CD4-positive, alpha-beta T cell treated with Interleukin-4 for 4 hours (primary cell): ENCODE results near the gene ATP13A2.
"Not testable (repeated sequence)": the region's sequence is repeated elsewhere in the genome, so short reads cannot be mapped to it uniquely, and the experiment has no call there.

ENCODE experiments used
- DNase-seq: peaks from one replicate; pipeline ENCODE4 v3.0.0-alpha.2; 2020

Gene ATP13A2

DNA sequence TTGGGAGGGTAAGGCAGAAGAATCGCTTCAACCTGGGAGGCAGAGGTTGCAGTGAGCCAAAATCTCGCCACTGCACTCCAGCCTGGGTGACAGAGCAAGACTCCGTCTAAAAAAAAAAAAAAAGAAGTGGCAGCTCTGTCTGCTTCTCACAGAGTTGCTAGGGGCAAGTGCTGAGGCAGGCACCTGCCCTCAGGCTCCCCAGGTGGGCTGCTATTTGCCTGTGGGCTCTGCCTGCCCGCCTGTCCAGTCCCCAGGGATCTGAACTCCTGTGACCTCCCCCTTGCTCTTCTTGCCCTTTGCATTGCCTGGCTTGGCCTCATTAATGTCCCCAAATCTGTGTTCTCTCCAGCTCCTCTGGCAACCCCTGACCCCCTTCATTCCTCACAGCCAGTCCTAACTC is 59.4 kb downstream of the ATP13A2 start:
- DNase-seq: not testable (repeated sequence)

DNA sequence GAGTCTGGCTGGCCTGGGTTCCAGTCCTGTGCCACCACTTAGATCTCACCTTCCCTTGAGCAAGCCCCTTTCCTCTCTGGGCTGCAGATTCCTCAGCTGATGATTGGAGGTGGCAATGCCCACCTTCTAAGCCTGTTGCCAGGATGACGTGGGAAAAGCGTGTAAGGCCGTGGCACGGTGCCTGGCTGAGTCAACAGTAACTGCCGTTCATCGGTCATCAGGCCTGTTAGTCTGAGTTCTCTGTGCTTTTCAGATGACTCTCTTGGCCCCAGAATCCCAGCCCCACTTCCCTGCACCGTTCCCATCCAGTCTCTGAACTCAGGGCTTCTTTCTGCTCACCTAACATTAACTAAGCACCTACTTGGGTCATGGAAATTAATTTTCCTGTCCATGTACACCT is 62.7 kb downstream of the ATP13A2 start:
- not testable (repeated sequence) for DNase-seq

DNA sequence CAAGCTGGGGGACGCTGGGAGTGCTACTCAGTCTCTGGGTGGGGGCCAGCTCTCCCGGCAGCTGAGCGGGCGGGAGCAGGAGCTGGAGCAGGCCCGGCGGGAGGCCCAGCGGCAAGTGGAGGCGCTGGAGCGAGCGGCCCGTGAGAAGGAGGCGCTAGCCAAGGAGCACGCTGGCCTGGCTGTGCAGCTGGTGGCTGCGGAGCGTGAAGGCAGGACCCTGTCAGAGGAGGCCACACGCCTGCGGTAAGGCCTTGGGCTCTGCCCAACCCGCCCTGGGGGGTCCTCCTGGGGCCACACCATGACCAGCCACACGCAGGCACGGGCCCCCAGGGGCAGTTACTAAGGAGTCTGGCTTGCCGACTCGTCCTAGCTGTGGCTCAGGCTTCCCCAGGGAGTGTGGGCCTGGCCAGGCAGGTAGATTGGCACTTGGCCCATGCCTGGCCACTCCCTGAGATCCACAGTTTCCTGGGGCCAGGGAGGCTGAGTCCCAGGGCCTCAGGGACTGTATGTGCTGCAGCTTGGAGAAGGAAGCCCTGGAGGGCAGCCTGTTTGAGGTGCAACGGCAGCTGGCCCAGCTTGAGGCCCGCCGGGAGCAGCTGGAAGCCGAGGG is 63.3 kb downstream of the ATP13A2 start:
- DNase-seq: not testable (repeated sequence)

DNA sequence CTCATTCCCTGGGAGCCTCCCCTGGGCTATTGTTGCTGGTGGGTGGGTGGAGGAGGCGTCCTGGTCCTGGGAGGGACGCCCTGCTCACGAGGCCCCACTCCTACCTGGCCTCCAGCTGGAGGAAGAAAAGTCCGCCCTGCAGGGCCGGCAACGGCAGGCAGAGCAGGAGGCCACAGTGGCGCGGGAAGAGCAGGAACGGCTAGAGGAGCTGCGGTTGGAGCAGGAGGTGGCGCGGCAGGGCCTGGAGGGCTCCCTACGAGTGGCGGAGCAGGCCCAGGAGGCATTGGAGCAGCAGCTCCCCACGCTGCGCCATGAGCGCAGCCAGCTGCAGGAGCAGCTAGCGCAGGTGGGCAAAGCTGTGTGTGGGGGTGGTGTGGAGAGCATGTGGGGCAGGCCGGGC is 65.1 kb downstream of the ATP13A2 start:
- DNase-seq: no peak

DNA sequence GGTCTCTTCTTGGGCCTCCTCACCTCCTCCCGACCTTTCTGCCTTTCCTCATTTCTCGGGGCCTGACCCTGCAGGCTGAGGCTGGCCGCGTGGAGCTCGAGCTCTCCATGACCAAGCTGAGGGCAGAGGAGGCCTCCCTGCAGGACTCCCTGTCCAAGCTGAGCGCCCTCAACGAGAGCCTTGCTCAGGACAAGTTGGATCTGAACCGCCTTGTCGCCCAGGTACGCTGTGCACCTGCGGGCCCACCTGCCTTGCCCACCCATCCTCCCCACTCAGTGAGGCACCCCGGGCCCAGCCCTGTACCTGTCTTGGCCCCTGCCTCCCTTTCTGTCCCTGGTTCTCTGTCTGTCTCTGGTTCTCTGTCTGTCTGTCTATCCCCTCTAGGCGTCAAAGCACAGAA is 65.5 kb downstream of the ATP13A2 start:
- not testable (repeated sequence) for DNase-seq

DNA sequence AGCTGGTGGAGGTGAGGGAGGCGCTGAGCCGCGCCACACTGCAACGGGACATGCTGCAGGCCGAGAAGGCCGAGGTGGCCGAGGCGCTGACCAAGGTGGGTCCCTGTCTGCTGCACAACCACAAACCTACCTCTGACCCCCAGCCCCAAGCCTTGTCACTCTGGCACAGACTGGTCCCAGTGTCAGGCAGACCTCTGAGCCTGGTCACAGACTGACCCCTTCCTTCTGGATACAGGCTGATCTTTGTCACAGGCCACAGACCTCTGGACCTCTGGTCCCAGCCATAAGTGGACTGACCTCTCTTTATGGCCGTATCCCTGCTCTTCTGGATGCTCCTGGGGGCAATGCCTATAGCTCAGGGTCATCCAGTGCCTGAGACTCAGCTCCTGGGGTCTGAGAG is 66.2 kb downstream of the ATP13A2 start:
- DNase-seq: not testable (repeated sequence)

DNA sequence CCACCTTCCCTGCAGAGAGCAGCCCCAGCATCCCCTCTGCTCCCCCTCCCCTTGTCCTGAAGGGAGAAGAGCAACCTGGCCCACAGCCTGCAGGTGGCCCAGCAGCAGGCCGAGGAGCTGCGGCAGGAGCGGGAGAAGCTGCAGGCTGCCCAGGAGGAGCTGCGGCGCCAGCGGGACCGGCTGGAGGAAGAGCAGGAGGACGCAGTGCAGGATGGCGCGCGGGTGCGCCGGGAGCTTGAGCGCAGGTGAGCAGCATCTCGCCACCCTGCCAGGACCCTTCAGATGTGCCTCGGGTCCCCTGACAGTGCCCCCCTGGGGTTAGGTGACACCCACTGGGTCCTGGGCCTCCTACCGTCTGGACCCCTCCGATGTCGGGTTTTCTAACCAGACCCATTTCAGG is 67.7 kb downstream of the ATP13A2 start:
- no peak for DNase-seq

DNA sequence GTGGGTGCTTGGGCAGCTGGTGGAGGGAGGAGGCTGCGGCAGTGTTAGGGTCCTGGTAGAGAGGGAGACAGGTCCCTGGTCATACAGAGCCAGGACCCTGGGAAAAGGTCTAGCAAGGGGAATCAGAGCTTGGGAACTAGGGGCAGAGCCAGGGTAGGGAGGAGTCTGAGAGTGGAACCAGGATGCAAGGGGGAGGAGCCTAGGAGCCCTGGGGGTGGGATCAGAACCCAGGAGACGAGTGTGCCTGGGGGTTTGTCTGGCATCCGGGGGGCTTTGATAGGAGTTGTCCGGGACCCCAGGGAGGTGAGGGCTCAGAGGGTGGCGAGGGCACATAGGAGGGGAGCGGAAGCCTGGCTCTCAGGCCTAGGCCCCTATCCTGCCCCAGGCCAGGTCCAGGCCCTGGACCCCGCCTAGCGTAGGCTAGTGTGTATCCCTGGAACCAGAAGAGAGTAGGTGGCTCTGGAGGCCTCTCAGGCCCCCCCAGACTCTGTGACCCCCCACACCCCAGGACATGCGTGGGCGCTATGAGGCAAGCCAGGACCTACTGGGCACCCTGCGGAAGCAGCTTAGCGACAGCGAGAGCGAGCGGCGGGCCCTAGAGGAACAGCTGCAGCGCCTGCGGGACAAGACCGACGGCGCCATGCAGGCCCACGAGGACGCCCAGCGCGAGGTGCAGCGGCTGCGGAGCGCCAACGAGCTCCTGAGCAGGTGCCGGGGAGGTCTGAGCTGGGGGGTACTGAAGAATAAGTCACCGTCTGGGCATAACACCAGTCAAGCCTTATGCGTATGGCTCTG is 72.1 kb downstream of the ATP13A2 start:
- DNase-seq: not testable (repeated sequence)

DNA sequence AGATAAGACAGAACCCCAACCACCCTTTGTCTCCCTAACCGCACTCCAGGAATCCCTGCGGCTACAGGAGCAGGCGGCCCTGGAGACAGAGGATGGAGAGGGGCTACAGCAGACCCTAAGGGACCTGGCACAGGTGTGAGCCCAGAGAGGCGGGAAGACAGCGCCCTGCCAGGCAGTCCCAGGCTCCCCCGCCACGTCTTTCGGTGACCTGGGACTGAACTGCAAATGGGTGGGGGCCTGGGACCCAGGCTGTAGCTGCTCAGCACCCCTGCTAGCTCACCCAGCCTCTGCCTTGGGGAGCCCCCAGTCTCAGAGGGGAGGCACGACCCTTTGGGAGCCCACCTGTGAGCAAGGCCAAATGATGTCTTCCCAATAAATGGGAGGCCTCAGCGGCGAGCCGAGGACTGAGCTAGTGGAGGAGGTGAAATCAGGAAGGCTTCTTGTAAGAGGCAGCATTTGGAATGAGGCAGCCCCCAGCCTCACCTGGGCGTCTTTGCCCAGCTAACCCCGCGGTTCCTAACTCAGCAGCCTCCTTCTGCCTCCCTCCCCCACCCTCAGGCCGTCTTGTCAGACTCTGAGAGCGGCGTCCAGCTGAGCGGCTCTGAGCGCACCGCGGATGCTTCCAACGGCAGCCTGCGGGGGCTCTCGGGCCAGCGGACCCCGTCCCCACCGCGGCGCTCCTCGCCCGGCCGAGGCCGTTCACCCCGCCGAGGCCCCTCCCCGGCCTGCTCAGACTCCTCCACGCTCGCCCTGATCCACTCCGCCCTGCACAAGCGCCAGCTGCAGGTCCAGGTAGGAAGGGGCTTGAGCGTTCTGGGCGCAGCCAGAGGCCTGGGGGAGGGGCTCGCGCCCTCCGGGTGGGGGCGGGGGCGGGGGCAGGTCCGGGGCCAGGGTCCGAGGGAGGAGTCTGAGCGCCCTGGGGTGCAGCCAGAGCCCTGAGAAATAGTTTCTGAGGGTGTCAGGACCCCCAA is 73.1 kb downstream of the ATP13A2 start:
- DNase-seq: no peak

DNA sequence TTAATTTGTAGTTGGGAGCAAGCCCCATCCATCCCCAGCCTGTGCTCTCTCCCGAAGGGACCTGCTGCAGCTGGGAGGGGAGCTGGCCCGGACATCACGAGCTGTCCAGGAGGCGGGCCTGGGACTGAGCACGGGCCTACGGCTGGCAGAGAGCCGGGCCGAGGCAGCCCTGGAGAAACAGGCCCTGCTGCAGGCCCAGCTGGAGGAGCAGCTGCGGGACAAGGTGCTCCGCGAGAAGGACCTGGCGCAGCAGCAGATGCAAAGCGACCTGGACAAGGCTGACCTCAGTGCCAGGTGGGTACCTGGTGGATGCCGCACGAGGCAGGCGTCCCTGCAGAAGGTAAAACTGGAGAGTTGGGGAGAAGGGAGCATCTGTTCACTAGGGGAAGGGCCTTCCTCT is 75.1 kb downstream of the ATP13A2 start:
- not testable (repeated sequence) for DNase-seq
